Measurements from ENCODE around the gene ANKRD36B.
A peak's percentile ranks its signal among the peaks of the same experiment; 100 is the strongest.
"Not testable (repeated sequence)": the region's sequence is repeated elsewhere in the genome, so short reads cannot be mapped to it uniquely, and the experiment has no call there.

ANKRD36B gene

DNA sequence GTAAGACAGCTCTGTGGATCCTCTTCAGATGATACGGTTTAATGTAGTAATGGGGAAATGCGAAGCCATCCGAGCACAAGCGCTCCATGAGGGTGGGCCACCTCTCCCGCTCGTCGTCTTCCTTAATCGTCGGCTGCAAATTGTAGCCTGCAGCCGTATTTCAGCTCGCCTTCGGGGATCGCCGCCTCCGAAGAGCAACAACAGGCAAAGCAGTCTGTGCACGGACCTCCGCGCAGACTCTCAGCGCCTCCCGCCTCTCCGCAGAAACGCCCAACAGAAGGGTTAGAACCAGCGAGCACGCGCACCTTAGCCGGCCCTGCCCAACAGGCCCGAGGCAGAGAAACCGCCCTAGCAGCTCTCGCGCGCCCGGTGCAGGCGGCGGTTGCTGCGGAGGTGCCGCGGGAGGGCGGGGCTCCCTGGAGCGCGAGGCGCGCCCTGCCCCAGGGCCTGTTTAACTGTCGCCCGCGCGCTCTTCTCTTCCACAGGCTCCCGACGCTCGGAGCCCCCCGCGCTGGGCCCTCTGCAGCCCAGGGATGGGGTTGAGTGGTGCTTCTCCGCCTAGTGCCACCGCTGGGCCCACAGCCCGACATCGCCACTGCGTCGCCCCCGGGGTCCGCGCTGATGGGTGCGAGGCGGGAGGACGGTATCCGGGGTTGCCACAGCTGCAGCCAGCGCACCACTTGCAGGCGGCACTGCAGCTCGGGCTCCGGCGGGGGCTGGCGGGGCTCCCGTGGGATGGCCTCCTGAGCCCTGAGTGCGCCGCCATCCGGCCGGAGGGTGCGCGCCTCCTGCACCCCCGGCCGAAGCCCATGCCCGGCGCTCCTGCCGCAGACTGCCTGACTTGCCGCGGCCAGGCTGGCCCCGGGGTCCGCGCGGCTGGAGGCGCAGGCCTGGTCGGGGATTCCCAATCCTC, at the start of gene ANKRD36B:
Gene ANKRD36B, minus strand, starts transcription at position 280 of the 913 bp plus-strand sequence. Its CDS starts 192 bp downstream, at position 88.
- DNase-seq (ENCODE audit: low read depth in 2 of 2) = peak; percentile 22 to 34

DNA sequence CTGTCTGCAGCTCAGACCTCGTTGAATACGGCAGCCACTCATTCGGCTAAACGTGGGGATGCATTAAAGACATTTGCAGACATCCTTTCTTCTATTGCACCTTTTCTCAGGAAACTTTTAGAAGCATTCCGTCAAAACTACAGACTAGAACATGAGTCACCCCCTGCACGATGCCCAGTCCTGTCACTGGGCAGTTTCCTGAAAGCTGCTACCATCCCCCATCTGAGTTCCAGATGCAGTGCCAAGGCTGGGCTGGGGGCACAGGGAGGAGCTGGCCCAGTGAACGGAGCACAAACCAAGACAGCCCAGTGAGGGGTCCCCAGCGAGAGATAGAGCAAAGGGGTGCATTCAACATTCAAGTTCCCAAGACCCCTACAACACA, 36.4 kb upstream of the ANKRD36B start:
- not testable (repeated sequence) for DNase-seq (ENCODE audit: low read depth in 2 of 2)

GRCh38 chr2:97625354-97626048, 35.8 kb upstream of the ANKRD36B start:
- not testable (repeated sequence) for DNase-seq (ENCODE audit: low read depth in 2 of 2)

GRCh38 chr2:97622976-97623375, 33.3 kb upstream of the ANKRD36B start:
- not testable (repeated sequence) for DNase-seq (ENCODE audit: low read depth in 2 of 2)

- not testable (repeated sequence) for DNase-seq (ENCODE audit: low read depth in 2 of 2)
Observed at GRCh38 chr2:97620492-97620891, 30.8 kb upstream of the ANKRD36B start.

- DNase-seq (ENCODE audit: low read depth in 2 of 2) = not testable (repeated sequence)
Observed at GRCh38 chr2:97618939-97619827, 29.5 kb upstream of the ANKRD36B start.

- DNase-seq (ENCODE audit: low read depth in 2 of 2) = no peak
Observed at GRCh38 chr2:97617911-97618310, 28.2 kb upstream of the ANKRD36B start.

DNA sequence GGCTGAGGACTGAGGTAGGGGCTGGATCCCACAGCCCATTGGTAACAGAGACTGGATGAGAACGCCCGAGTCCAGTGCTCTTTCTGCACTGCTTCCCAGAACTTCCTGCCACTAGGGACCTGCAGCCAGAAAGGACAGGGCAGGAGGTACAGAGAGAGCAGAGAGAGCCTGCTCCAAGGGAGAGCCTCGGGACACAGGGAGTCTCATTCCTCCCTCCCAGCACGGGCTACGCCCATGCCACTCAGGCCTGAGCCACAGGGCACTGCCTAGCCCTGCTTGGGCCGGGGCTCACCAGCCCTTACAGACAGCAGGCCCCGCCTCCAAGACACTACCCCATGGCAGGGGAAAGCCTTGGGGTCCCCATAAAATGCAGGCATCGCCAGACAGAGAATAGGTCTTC, 26.1 kb upstream of the ANKRD36B start:
- not testable (repeated sequence) for DNase-seq (ENCODE audit: low read depth in 2 of 2)

DNA sequence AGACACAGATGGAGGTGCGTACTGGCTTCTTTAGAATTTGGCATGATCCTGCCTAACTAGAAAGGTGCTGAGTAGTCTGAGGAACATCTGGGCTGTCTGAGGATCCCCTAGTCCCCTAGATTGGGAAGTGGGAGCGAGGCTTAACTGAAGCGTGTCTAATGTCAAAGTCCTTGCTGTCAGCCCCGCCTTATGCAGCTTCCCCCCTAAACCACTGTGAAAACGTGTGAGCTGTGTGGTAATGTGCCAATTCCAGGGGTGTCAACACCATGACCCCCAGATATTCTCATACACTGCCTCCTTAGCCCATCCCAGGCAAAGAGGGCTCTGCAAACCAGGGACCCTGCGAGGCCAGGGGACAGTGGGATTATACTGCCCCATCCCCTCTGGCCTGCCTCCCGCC, 22.2 kb upstream of the ANKRD36B start:
- not testable (repeated sequence) for DNase-seq (ENCODE audit: low read depth in 2 of 2)

DNA sequence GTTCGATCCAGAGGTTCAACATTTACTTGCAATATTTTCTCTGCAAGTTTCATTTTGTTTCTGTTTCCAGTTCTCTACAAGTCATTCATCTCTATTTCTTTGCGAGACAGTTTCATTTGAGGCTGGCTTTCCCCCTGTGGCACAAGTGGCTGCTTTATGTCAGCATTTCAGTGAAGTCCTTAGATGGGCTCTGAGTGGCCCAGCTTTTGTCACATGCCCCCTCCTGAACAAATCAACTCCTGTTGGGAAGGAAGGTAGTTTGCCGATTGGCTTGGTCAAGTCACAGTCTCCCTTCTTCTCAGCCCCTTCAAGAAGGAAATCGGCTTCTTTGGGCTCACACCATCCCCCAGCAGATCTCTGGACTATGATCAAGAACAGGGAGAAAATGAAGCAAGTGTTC, 19.1 kb upstream of the ANKRD36B start:
- DNase-seq (ENCODE audit: low read depth in 2 of 2) = not testable (repeated sequence)

GRCh38 chr2:97605524-97606339, 16.1 kb upstream of the ANKRD36B start:
- DNase-seq (ENCODE audit: low read depth in 2 of 2) = not testable (repeated sequence)

DNA sequence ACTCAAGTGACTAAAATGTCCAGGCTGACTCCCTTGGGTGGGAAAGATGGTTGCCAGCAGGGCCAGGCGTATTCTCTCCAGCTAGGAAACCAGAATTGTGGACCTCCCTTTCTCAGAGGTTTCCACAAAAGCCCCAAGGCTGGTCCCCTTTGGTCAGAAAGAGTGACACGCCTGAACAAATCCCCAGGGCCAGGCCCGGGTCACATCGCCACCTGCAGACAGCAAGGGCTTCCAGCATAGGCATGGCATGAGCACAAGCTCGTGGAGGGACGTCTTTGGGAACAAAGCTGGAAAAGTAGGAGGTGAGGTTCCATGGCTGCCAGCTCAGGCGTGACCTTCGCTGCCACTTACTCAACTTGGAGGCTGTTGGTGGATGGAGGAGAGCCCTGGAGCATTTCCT, 15.4 kb upstream of the ANKRD36B start:
- not testable (repeated sequence) for DNase-seq (ENCODE audit: low read depth in 2 of 2)

- not testable (repeated sequence) for DNase-seq (ENCODE audit: low read depth in 2 of 2)
Observed at GRCh38 chr2:97601537-97601936, 11.9 kb upstream of the ANKRD36B start.

- DNase-seq (ENCODE audit: low read depth in 2 of 2) = not testable (repeated sequence)
Observed at GRCh38 chr2:97596180-97596579, 6.5 kb upstream of the ANKRD36B start.

- DNase-seq (ENCODE audit: low read depth in 2 of 2) = not testable (repeated sequence)
Observed at GRCh38 chr2:97593520-97593919, 3.8 kb upstream of the ANKRD36B start.

DNA sequence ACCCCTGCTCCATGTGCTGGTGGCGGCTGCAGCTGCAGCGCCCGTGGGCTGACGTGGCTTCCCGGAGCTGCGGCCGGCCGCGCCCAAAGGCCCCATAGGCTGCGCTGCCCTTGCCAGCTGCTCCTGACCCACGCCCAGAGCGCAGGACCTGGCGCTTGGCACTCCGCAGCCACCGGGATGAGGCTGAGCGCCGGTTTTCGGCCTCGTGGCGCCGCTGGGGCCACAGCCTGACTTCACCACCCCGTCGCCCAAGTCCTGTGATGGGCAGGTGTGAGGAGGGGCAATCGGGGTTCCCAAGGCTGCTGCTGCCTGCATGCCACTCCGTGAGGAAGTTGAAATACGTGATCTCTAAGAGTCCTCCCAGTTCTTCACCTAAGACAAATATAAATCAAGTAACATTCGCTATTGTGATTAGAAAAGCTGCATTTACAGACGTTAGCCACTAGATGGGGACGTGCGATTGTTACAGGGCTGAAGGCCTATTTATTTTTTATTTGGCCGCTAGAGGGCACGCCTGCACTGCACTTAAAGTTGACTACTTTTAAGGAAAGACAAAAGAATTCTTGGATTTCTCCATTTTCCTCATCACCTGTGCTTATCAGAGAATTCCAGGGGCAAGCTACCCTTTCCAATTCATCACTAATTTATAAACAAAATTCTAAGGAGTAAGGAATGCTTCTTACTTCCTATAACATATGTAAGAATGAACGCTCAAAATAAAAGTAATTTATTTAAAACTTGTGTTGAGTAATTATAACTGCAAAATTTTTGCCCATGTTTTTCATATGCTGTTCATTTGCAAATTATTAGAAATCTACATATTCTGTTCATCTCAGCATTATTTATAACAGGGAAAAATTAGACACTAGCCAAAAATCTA, 1.1 kb upstream of the ANKRD36B start:
- DNase-seq (ENCODE audit: low read depth in 2 of 2) = peak; percentile 43 to 59

GRCh38 chr2:97589257-97589597, 450 bp downstream of the ANKRD36B start:
- DNase-seq (ENCODE audit: low read depth in 2 of 2) = not testable (repeated sequence)

DNA sequence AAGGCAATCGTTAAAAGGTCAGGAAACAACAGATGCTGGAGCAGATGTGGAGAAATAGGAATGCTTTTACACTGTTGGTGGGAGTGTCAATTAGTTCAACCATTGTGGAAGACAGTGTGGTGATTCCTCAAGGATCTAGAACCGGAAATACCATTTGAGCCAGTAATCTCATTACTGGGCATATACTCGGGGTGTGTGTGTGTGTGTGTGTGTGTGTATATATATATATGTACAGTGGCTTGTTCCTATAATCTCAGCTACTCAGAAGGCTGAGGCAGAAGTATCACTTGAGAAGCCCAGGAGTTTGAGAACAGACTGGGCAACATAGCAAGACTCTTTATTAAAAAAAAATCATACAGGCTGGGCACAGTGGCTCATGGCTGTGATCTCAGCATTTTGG, 24.0 kb downstream of the ANKRD36B start:
- not testable (repeated sequence) for DNase-seq (ENCODE audit: low read depth in 2 of 2)

DNA sequence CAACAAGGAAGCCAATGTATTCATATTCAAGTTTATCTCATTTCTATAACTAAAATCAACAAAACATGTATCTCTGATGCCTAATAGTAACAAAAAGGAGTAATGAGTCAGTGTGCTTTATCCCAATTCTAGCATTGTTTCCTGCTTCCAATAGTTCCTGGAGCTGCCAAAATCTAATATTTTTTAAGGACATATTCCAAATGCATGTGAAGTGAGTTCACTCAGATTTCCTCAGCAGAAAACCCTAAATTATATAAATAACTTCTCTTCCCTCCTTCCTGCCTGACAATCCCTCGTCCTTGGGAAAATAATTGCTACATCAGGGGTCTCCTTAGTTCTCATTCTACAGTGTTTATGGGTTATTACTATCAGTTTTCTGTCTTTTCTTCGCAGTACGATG, 37.3 kb downstream of the ANKRD36B start:
- not testable (repeated sequence) for DNase-seq (ENCODE audit: low read depth in 2 of 2)

DNA sequence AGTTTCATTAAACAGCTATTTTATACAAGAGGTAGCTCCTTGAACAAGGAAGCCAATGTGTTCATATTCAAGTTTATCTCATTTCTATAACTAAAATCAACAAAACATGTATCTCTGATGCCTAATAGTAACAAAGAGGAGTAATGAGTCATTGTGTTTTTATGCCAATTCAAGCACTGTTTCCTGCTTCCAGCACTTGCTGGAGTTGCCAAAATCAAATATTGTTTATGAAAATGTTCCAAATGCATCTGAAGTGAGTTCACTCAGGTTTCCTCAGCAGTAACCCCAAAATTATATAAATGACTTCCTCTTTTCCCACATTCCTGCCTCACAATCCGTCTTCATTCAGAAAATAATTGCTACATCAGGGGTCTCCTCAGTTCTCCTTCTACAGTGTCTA, 39.2 kb downstream of the ANKRD36B start:
- not testable (repeated sequence) for DNase-seq (ENCODE audit: low read depth in 2 of 2)

Measured in stimulated activated CD4-positive, alpha-beta T cell treated with anti-CD3 and anti-CD28 coated beads, Interleukin-1b, Interleukin-23, amount 100 ng/mL, for 1 hour (primary cell).